Panc1 (cell line): Measurements from ENCODE around the gene EEIG1.

Experiments
- TF ChIP-seq, protein P1 (sequence below): fragments of 450-650 bp; IDR thresholded peaks from 2 replicates; pipeline ENCODE4 v1.5.1; 2017; ENCODE audit warnings: mild to moderate bottlenecking
- TF ChIP-seq, protein P2 (sequence below), 2 experiments: IDR thresholded peaks; 2 replicates each; pipeline ENCODE4 v1.6.1; 2011 to 2012; ENCODE audit warnings: low read depth in 2 of 2, control low read depth in 1 of 2, low read length in 1 of 2, mild to moderate bottlenecking in 1 of 2, moderate library complexity in 1 of 2; ENCODE audit not compliant: insufficient read depth in 1 of 2

DNA sequence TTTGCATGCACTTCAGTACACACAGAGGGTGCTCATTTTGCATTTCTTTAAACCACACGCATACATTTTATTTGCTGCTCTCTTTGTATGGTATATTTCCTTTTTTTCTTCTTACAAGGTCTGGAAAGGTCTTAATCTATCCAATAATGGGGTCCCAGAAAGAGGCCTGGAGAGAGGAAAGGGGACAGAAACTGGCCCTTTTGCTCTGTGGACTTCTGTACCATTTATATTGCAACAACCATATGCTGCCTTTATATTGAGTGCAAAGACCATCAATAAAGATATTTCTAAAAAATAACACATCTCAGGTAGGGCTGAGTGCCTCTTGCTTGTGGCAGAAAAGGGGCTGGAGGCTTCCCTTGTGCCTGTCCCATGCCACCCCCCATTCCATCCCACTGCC, 27.6 kb downstream of the EEIG1 start:
- TF ChIP-seq, protein P1, sequence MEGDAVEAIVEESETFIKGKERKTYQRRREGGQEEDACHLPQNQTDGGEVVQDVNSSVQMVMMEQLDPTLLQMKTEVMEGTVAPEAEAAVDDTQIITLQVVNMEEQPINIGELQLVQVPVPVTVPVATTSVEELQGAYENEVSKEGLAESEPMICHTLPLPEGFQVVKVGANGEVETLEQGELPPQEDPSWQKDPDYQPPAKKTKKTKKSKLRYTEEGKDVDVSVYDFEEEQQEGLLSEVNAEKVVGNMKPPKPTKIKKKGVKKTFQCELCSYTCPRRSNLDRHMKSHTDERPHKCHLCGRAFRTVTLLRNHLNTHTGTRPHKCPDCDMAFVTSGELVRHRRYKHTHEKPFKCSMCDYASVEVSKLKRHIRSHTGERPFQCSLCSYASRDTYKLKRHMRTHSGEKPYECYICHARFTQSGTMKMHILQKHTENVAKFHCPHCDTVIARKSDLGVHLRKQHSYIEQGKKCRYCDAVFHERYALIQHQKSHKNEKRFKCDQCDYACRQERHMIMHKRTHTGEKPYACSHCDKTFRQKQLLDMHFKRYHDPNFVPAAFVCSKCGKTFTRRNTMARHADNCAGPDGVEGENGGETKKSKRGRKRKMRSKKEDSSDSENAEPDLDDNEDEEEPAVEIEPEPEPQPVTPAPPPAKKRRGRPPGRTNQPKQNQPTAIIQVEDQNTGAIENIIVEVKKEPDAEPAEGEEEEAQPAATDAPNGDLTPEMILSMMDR, result no peak
- TF ChIP-seq, protein P2, sequence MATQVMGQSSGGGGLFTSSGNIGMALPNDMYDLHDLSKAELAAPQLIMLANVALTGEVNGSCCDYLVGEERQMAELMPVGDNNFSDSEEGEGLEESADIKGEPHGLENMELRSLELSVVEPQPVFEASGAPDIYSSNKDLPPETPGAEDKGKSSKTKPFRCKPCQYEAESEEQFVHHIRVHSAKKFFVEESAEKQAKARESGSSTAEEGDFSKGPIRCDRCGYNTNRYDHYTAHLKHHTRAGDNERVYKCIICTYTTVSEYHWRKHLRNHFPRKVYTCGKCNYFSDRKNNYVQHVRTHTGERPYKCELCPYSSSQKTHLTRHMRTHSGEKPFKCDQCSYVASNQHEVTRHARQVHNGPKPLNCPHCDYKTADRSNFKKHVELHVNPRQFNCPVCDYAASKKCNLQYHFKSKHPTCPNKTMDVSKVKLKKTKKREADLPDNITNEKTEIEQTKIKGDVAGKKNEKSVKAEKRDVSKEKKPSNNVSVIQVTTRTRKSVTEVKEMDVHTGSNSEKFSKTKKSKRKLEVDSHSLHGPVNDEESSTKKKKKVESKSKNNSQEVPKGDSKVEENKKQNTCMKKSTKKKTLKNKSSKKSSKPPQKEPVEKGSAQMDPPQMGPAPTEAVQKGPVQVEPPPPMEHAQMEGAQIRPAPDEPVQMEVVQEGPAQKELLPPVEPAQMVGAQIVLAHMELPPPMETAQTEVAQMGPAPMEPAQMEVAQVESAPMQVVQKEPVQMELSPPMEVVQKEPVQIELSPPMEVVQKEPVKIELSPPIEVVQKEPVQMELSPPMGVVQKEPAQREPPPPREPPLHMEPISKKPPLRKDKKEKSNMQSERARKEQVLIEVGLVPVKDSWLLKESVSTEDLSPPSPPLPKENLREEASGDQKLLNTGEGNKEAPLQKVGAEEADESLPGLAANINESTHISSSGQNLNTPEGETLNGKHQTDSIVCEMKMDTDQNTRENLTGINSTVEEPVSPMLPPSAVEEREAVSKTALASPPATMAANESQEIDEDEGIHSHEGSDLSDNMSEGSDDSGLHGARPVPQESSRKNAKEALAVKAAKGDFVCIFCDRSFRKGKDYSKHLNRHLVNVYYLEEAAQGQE (IDR thresholded peaks at IDR 0.05; ENCODE audit: insufficient read depth in 1 of 2, low read depth in 2 of 2, low read length in 1 of 2), result no peak
